PC-9 (cell line): ENCODE data around the gene TAF6. TPM values are rescaled to one million over a fixed set of nuclear protein-coding genes. Genes with fewer than 3 reads are reported as not detected.

Experiments used
- BruUV-seq: library from RNA; stranded (reverse); fragments of 400-500 nt; replicated peaks from 2 replicates; lab custom pipeline; 2021; lab: Mats Ljungman, UMichigan
- CTCF ChIA-PET: fragments of 300-600 bp; sonication (Branson Sonifier 250); formaldehyde crosslinking; loops from one replicate; lab custom pipeline; 2022; ENCODE audit warnings: antibody characterized with exemption; lab: Charles Lee
- POLR2A ChIA-PET: fragments of 300-600 bp; sonication (Branson Sonifier 250); formaldehyde crosslinking; loops from one replicate; lab custom pipeline; 2022; ENCODE audit warnings: antibody characterized with exemption; ENCODE audit not compliant: unreplicated experiment; lab: Charles Lee
- DNase-seq, 2 experiments: peaks; one replicate each; pipeline versions ENCODE4 v3.0.0 to v3.0.0-alpha.2; 2015 to 2022; ENCODE audit warnings: mixed read lengths in 1 of 2
- H2AFZ ChIP-seq: fragments of 200-600 bp; sonication (generic); 2 replicates; pipeline ENCODE4 v1.8.1; 2017; ENCODE audit warnings: antibody characterized with exemption
- H3F3A ChIP-seq: fragments of 200-600 bp; sonication (generic); 2 replicates; pipeline ENCODE4 v1.8.1; 2017; ENCODE audit warnings: antibody characterized with exemption, mild to moderate bottlenecking, low read depth; ENCODE audit not compliant: insufficient read depth
- H3K27ac ChIP-seq: fragments of 200-600 bp; sonication (generic); 2 replicates; pipeline ENCODE4 v1.6.1; 2016; ENCODE audit warnings: mixed run types
- H3K27me3 ChIP-seq: fragments of 200-600 bp; sonication (generic); 2 replicates; pipeline ENCODE4 v1.6.1; 2016; ENCODE audit warnings: low read depth, mixed run types; ENCODE audit not compliant: insufficient read depth
- H3K36me3 ChIP-seq: fragments of 200-600 bp; sonication (generic); 2 replicates; pipeline ENCODE4 v1.6.1; 2016; ENCODE audit warnings: low read depth, mixed run types
- H3K4me1 ChIP-seq: fragments of 200-600 bp; sonication (generic); replicated peaks from 2 replicates; pipeline ENCODE4 v1.6.1; 2016; ENCODE audit warnings: mixed run types; ENCODE audit not compliant: insufficient read depth
- H3K4me2 ChIP-seq: fragments of 200-600 bp; sonication (generic); 2 replicates; pipeline ENCODE4 v1.6.1; 2017; ENCODE audit warnings: mixed run types
- H3K4me3 ChIP-seq: fragments of 200-600 bp; sonication (generic); 2 replicates; pipeline ENCODE4 v1.6.1; 2016; ENCODE audit warnings: mixed run types
- H3K79me2 ChIP-seq: fragments of 200-600 bp; sonication (generic); 2 replicates; pipeline ENCODE4 v1.6.1; 2017; ENCODE audit warnings: low read depth, mixed run types
- H3K9me2 ChIP-seq: fragments of 200-600 bp; sonication (generic); 2 replicates; pipeline ENCODE4 v1.8.1; 2017; ENCODE audit warnings: mild to moderate bottlenecking; ENCODE audit not compliant: insufficient read depth
- H3K9me3 ChIP-seq: fragments of 200-600 bp; sonication (generic); 2 replicates; pipeline ENCODE4 v1.8.1; 2016; ENCODE audit warnings: low read depth; ENCODE audit not compliant: insufficient read depth
- H4K20me1 ChIP-seq: fragments of 200-600 bp; sonication (generic); 2 replicates; pipeline ENCODE4 v1.8.1; 2017; ENCODE audit not compliant: insufficient read depth
- CTCF ChIP-seq: fragments of 200-600 bp; sonication (generic); conservative IDR thresholded peaks from 2 replicates; pipeline ENCODE4 v1.6.1; 2017; ENCODE audit warnings: mixed run types, antibody characterized with exemption, mild to moderate bottlenecking, moderate library complexity
- EZH2 ChIP-seq: fragments of 200-600 bp; sonication (generic); IDR thresholded peaks from 2 replicates; pipeline ENCODE4 v1.8.0; 2017; ENCODE audit warnings: antibody characterized with exemption, low read depth
- intact Hi-C: fragments of 100-400 bp; cut with micrococcal nuclease; formaldehyde crosslinking; loops from one replicate; pipeline ENCODE4 v1.10.0; 2022; ENCODE audit not compliant: unreplicated experiment
- total RNA-seq: library from RNA; stranded (reverse); gene quantifications from 2 replicates; pipeline ENCODE4 v1.2.3, GENCODE V29; 2021

TAF6 gene
- total RNA-seq, 1 experiment from 2014 or later = 91.4 TPM

GRCh38 chr7:100065452-100066186, 53.5 kb downstream of the TAF6 start:
- POLR2A ChIA-PET = no interaction called here

GRCh38 chr7:100064162-100064561, 55.0 kb downstream of the TAF6 start:
- no peaks in the 10 kb centered on the region for H4K20me1 ChIP-seq
- no peak for DNase-seq
- H3K27ac ChIP-seq = no peak overlapping the region
- no peak for TF ChIP-seq CTCF
- TF ChIP-seq EZH2 = no peak
- H2AFZ ChIP-seq = no peak overlapping the region
- no peaks in the 10 kb centered on the region for H3K4me1 ChIP-seq
- no peaks in the 10 kb centered on the region for H3K27me3 ChIP-seq
- ChIA-PET CTCF (no interaction called here), POLR2A (interaction anchor here (0.6 to 0.7 kb wide), 2 partner anchors 85 to 676 kb away, joined by 3 to 7 read pairs; partner anchors contain the start of gene LAMTOR4)
- H3K4me3 ChIP-seq = no peak overlapping the region
- no peaks in the 10 kb centered on the region for H3K9me3 ChIP-seq
- no peaks in the 10 kb centered on the region for H3K9me2 ChIP-seq
- H3K36me3 ChIP-seq = peaks cover 9% of the 10 kb centered on the region
- BruUV-seq = no TSS peak
- no peaks in the 10 kb centered on the region for H3K79me2 ChIP-seq
- H3F3A ChIP-seq = peaks cover 14% of the 10 kb centered on the region; the same call in 1 of the 2 replicates
- H3K4me2 ChIP-seq = no peak overlapping the region
- intact Hi-C loops = no loop called here

More at GRCh38 chr7:100065452-100066186, 53.5 kb downstream of the TAF6 start:
- TF ChIP-seq CTCF (no peak), EZH2 (no peak)
- BruUV-seq = no TSS peak
- intact Hi-C loops = no loop called here
- Histone ChIP-seq H3K4me3 (no peak overlapping the region), H3K36me3 (peaks cover 23% of the 10 kb centered on the region), H3K27ac (no peak overlapping the region), H3K9me3 (peaks cover 10% of the 10 kb centered on the region), H4K20me1 (no peaks in the 10 kb centered on the region), H3K27me3 (no peaks in the 10 kb centered on the region), H3K4me1 (no peaks in the 10 kb centered on the region), H3K9me2 (no peaks in the 10 kb centered on the region), H3K4me2 (no peak overlapping the region), H3K79me2 (no peaks in the 10 kb centered on the region), H3F3A (peaks cover 14% of the 10 kb centered on the region; the same call in 1 of the 2 replicates), H2AFZ (no peak overlapping the region)
- CTCF ChIA-PET = no interaction called here
- no peak for DNase-seq

- Histone ChIP-seq H3K4me3 (no peak overlapping the region), H2AFZ (no peak overlapping the region), H3K27me3 (no peaks in the 10 kb centered on the region), H4K20me1 (no peaks in the 10 kb centered on the region), H3F3A (peaks cover 14% of the 10 kb centered on the region; the same call in 1 of the 2 replicates), H3K79me2 (no peaks in the 10 kb centered on the region), H3K9me2 (no peaks in the 10 kb centered on the region), H3K36me3 (peaks cover 4% of the 10 kb centered on the region; the same call in 1 of the 2 replicates), H3K4me1 (no peaks in the 10 kb centered on the region), H3K27ac (no peak overlapping the region), H3K9me3 (no peaks in the 10 kb centered on the region), H3K4me2 (no peak overlapping the region)
- TF ChIP-seq CTCF = no peak
- TF ChIP-seq EZH2 = no peak
- CTCF ChIA-PET = no interaction called here
- no TSS peak for BruUV-seq
- intact Hi-C loops = no loop called here
- no peak for DNase-seq
- POLR2A ChIA-PET = interaction anchor here (0.6 to 0.7 kb wide), 2 partner anchors 19 to 676 kb away, joined by 6 to 7 read pairs; no protein-coding TSS in a partner anchor
These were observed 55.8 kb downstream of the TAF6 start for GRCh38 chr7:100063376-100063775.
